WTC11 (cell line): ENCODE measurements around the gene IRF1. TPM values are rescaled to one million over a fixed set of nuclear protein-coding genes. Genes with fewer than 3 reads are reported as not detected.

Source experiments
- ATAC-seq: fragments of 200-7000 bp; cut with Tn5 transposase; 2 replicates; pipeline ENCODE4 v1.10.0; 2021; ENCODE audit warnings: mild to moderate bottlenecking, moderate library complexity
- CTCF ChIA-PET: fragments of 300-600 bp; sonication (Branson Sonifier 250); formaldehyde crosslinking; loops from one replicate; lab custom pipeline; 2021; ENCODE audit warnings: antibody characterized with exemption; lab: Charles Lee
- POLR2A ChIA-PET: fragments of 350-600 bp; sonication (Branson Sonifier 250); formaldehyde crosslinking; loops from one replicate; lab custom pipeline; 2021; ENCODE audit warnings: antibody characterized with exemption; lab: Charles Lee
- DNase-seq: peaks from one replicate; pipeline ENCODE4 v3.0.0; 2021; ENCODE audit warnings: low spot score
- H3K27ac Mint-ChIP-seq: 2 replicates; pipeline ENCODE4 v1.8.0; 2021; ENCODE audit warnings: mixed read lengths
- H3K27me3 Mint-ChIP-seq: 2 replicates; pipeline ENCODE4 v1.8.0; 2021; ENCODE audit warnings: low read depth, mild to moderate bottlenecking, moderate library complexity, mixed read lengths
- H3K36me3 Mint-ChIP-seq: 2 replicates; pipeline ENCODE4 v1.8.0; 2021; ENCODE audit warnings: mixed read lengths
- H3K4me1 Mint-ChIP-seq: 2 replicates; pipeline ENCODE4 v1.8.0; 2022; ENCODE audit warnings: mixed read lengths
- H3K4me3 Mint-ChIP-seq: 2 replicates; pipeline ENCODE4 v1.8.0; 2021; ENCODE audit warnings: mild to moderate bottlenecking, moderate library complexity, mixed read lengths
- H3K9me3 Mint-ChIP-seq: 2 replicates; pipeline ENCODE4 v1.8.0; 2021; ENCODE audit warnings: mixed read lengths
- CREB1 ChIP-seq: sonication (generic); formaldehyde crosslinking; IDR thresholded peaks from 2 replicates; pipeline ENCODE4 v1.8.0; 2023; ENCODE audit warnings: mild to moderate bottlenecking, missing genetic modification reagents
- ESRRA ChIP-seq: sonication (generic); formaldehyde crosslinking; IDR thresholded peaks from 2 replicates; pipeline ENCODE4 v1.8.1; 2022; ENCODE audit warnings: mild to moderate bottlenecking, missing genetic modification reagents, borderline replicate concordance
- GRHL2 ChIP-seq: fragments of 250-450 bp; sonication (Bioruptor Pico); IDR thresholded peaks from 2 replicates; pipeline ENCODE4 v1.8.0; 2022; ENCODE audit warnings: mild to moderate bottlenecking, moderate library complexity; ENCODE audit not compliant: insufficient replicate concordance, severe bottlenecking
- HMGA2 ChIP-seq: fragments of 250-450 bp; sonication (Bioruptor Pico); IDR thresholded peaks from 2 replicates; pipeline ENCODE4 v1.4.0; 2021; ENCODE audit warnings: mild to moderate bottlenecking, moderate library complexity
- JAZF1 ChIP-seq: fragments of 250-450 bp; sonication (Bioruptor Pico); IDR thresholded peaks from 2 replicates; pipeline ENCODE4 v1.9.0; 2021; ENCODE audit warnings: moderate library complexity, mild to moderate bottlenecking, inconsistent platforms
- KAT7 ChIP-seq: sonication (generic); formaldehyde crosslinking; IDR thresholded peaks from 2 replicates; pipeline ENCODE4 v1.8.1; 2023; ENCODE audit warnings: missing genetic modification reagents, mild to moderate bottlenecking, borderline replicate concordance
- NFATC4 ChIP-seq: fragments of 250-450 bp; sonication (Bioruptor Pico); IDR thresholded peaks from 2 replicates; pipeline ENCODE4 v1.9.0; 2021; ENCODE audit warnings: mild to moderate bottlenecking
- NFE2L1 ChIP-seq: sonication (generic); formaldehyde crosslinking; IDR thresholded peaks from 2 replicates; pipeline ENCODE4 v1.8.1; 2023; ENCODE audit warnings: missing genetic modification reagents
- NR1H2 ChIP-seq: sonication (generic); formaldehyde crosslinking; IDR thresholded peaks from 2 replicates; pipeline ENCODE4 v1.9.0; 2021; ENCODE audit warnings: mild to moderate bottlenecking, moderate library complexity, missing genetic modification reagents
- NR2C2 ChIP-seq: sonication (generic); formaldehyde crosslinking; IDR thresholded peaks from 2 replicates; pipeline ENCODE4 v1.8.0; 2022; ENCODE audit warnings: mild to moderate bottlenecking, missing genetic modification reagents
- OVOL2 ChIP-seq: fragments of 250-450 bp; sonication (Bioruptor Pico); IDR thresholded peaks from 2 replicates; pipeline ENCODE4 v1.9.0; 2021; ENCODE audit warnings: mild to moderate bottlenecking, borderline replicate concordance
- TCF7 ChIP-seq: sonication (generic); formaldehyde crosslinking; IDR thresholded peaks from 2 replicates; pipeline ENCODE4 v1.8.0; 2022; ENCODE audit warnings: mild to moderate bottlenecking, low read depth, missing genetic modification reagents, moderate library complexity
- TEAD1 ChIP-seq: sonication (generic); formaldehyde crosslinking; IDR thresholded peaks from 2 replicates; pipeline ENCODE4 v1.8.0; 2022; ENCODE audit warnings: mild to moderate bottlenecking, missing genetic modification reagents
- ZNF138 ChIP-seq: sonication (generic); formaldehyde crosslinking; conservative IDR thresholded peaks from 2 replicates; pipeline ENCODE4 v1.8.1; 2022; ENCODE audit warnings: mild to moderate bottlenecking, moderate library complexity, missing genetic modification reagents
- ZNF263 ChIP-seq: sonication (generic); formaldehyde crosslinking; IDR thresholded peaks from 2 replicates; pipeline ENCODE4 v1.8.1; 2022; ENCODE audit warnings: low read depth, mild to moderate bottlenecking, moderate library complexity, missing genetic modification reagents
- total RNA-seq: library from RNA; stranded (reverse); gene quantifications from 3 replicates; pipeline ENCODE4 v1.2.3, GENCODE V29; 2021
- TF ChIP-seq, protein P1 (sequence below): sonication (generic); formaldehyde crosslinking; IDR thresholded peaks from 2 replicates; pipeline ENCODE4 v1.8.1; 2022; ENCODE audit warnings: low read depth, mild to moderate bottlenecking, moderate library complexity, missing genetic modification reagents, borderline replicate concordance
- TF ChIP-seq, protein P2 (sequence below): fragments of 250-450 bp; sonication (Bioruptor Pico); IDR thresholded peaks from 2 replicates; pipeline ENCODE4 v2.1.2; 2022; ENCODE audit warnings: mild to moderate bottlenecking, moderate library complexity
- TF ChIP-seq, protein P3 (sequence below): sonication (generic); formaldehyde crosslinking; IDR thresholded peaks from 2 replicates; pipeline ENCODE4 v1.8.1; 2022; ENCODE audit warnings: mild to moderate bottlenecking, missing genetic modification reagents, moderate library complexity, borderline replicate concordance
- TF ChIP-seq, protein P4 (sequence below): sonication (generic); formaldehyde crosslinking; IDR thresholded peaks from 2 replicates; pipeline ENCODE4 v1.8.0; 2022; ENCODE audit warnings: missing genetic modification reagents
- TF ChIP-seq, protein P5 (sequence below): sonication (generic); formaldehyde crosslinking; IDR thresholded peaks from 2 replicates; pipeline ENCODE4 v1.8.1; 2023; ENCODE audit warnings: mild to moderate bottlenecking, moderate library complexity, missing genetic modification reagents
- TF ChIP-seq, protein P6 (sequence below): sonication (generic); formaldehyde crosslinking; IDR thresholded peaks from 2 replicates; pipeline ENCODE4 v1.8.0; 2023; ENCODE audit warnings: missing genetic modification reagents

Gene IRF1
- total RNA-seq, 1 experiment from 2014 or later = 8.8 TPM

DNA sequence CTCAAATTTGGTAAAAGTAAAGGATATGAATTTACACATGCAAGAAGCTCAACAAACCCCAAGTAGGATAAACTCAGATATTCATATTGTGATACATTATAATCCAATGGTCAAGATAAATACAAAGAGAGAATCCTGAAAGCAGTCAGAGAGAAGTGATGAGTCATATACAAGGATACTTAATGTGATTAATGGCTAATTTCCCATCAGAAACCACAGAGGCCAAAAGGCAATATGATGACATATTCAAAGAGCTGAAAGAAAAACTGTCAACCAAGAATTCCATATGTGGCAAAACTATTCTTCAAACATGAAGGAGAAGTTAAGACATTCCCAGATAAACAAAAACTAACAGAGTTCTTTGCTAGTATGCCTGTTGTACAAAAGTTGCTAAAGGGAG, 19.5 kb upstream of the IRF1 start:
- CTCF ChIA-PET = interaction anchor here (1.5 kb wide), 1 partner anchor 10 kb away, joined by 4 read pairs; no protein-coding TSS in a partner anchor
- Mint-ChIP-seq H3K27ac (no peak overlapping the region), H3K4me1 (peaks cover 16% of the 10 kb centered on the region), H3K4me3 (no peak overlapping the region), H3K9me3 (peaks cover 28% of the 10 kb centered on the region), H3K27me3 (peaks cover 3% of the 10 kb centered on the region), H3K36me3 (peaks cover 23% of the 10 kb centered on the region)
- POLR2A ChIA-PET = no interaction called here
- DNase-seq (no peak), ATAC-seq (no peak)
- TF ChIP-seq, protein P1, sequence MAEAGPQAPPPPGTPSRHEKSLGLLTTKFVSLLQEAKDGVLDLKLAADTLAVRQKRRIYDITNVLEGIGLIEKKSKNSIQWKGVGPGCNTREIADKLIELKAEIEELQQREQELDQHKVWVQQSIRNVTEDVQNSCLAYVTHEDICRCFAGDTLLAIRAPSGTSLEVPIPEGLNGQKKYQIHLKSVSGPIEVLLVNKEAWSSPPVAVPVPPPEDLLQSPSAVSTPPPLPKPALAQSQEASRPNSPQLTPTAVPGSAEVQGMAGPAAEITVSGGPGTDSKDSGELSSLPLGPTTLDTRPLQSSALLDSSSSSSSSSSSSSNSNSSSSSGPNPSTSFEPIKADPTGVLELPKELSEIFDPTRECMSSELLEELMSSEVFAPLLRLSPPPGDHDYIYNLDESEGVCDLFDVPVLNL (CRISPR knock-in tag) = no peak

DNA sequence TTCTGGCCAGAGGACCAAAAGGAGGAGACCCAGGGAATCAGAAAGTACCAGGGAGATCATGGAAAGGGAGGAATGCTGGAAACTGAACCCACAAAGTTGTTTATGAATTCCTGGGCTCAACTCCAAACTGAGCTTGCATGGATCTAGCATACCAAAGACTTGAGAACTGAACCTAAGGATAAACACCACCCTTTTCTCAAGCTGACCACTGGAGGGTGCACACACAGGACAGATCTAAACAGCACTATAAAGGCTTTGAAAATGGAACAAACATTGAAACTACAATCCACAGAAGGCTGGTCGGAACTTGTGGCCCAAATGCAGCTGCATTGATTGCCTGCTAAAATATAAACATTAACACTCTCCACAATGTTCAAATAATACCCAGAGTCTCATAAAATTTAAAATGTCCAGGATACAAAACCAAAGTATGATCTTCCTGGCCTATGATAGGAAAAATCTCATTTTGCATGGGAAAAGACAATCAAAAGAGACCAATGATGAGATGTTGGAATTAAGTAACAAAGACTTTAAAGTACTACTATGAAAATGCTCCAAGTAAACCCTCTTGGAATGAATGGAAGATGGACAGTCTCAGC, 15.6 kb upstream of the IRF1 start:
- Mint-ChIP-seq H3K36me3 (no peaks in the 10 kb centered on the region; the same call in 1 of the 2 replicates), H3K4me3 (no peak overlapping the region), H3K27me3 (no peaks in the 10 kb centered on the region; the same call in 1 of the 2 replicates), H3K9me3 (peaks cover 6% of the 10 kb centered on the region; the same call in 1 of the 2 replicates), H3K4me1 (peaks cover 8% of the 10 kb centered on the region; the same call in 1 of the 2 replicates), H3K27ac (0 out of 2 replicates have a peak overlapping the region, but pooled peaks have one; percentile 24)
- DNase-seq (no peak), ATAC-seq (peak; percentile 72)
- ChIA-PET POLR2A (interaction anchor here (0.5 to 0.9 kb wide), 3 partner anchors 10 to 72 kb away, joined by 3 to 8 read pairs (median 4); partner anchors contain the start of gene IRF1), CTCF (interaction anchor here (0.6 to 2.8 kb wide), 14 partner anchors 10 to 316 kb away, joined by 3 to 25 read pairs (median 4); partner anchors contain the start of gene P4HA2)
- TF ChIP-seq HMGA2 (CRISPR knock-in tag) (no peak), NR1H2 (CRISPR knock-in tag) (no peak), TCF7 (no peak)

DNA sequence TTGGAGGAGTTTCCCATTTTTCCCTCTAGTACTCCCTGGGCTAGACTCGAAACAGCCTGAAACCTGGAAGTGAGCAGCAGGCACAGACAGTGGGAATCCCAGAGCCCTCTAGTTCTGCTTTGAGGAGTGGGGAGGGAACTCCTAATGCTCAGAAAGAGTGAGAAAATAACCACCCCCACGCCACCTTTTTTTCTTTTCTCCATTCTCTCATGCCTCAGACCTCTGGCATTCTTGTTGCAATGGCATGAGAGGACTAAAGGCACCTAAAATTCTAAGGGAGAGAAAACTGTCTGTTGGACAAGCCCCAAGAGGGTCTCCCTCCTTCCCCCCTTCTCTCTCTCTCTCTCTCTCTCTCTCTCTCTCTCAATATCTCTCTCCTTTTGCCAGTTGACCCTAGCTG, 15.1 kb upstream of the IRF1 start:
- Mint-ChIP-seq H3K27me3 (no peaks in the 10 kb centered on the region; the same call in 1 of the 2 replicates), H3K4me1 (peaks cover 8% of the 10 kb centered on the region; the same call in 1 of the 2 replicates), H3K9me3 (peaks cover 6% of the 10 kb centered on the region; the same call in 1 of the 2 replicates), H3K36me3 (no peaks in the 10 kb centered on the region; the same call in 1 of the 2 replicates), H3K4me3 (no peak overlapping the region), H3K27ac (no peak overlapping the region)
- no peak for ATAC-seq
- ChIA-PET POLR2A (interaction anchor here (0.8 kb wide), 1 partner anchor 9 kb away, joined by 3 read pairs; no protein-coding TSS in a partner anchor), CTCF (interaction anchor here (0.6 to 2.8 kb wide), 14 partner anchors 9 to 316 kb away, joined by 3 to 25 read pairs (median 4); partner anchors contain the start of gene P4HA2)
- DNase-seq = no peak
- TF ChIP-seq KAT7 (no peak), ESRRA (no peak), JAZF1 (CRISPR knock-in tag) (no peak), NFE2L1 (CRISPR knock-in tag) (no peak), NR2C2 (no peak), ZNF138 (CRISPR knock-in tag) (no peak), GRHL2 (CRISPR knock-in tag) (no peak), OVOL2 (no peak), NFATC4 (no peak), ZNF263 (no peak), TEAD1 (CRISPR knock-in tag) (no peak), CREB1 (no peak)
- TF ChIP-seq, protein P2, sequence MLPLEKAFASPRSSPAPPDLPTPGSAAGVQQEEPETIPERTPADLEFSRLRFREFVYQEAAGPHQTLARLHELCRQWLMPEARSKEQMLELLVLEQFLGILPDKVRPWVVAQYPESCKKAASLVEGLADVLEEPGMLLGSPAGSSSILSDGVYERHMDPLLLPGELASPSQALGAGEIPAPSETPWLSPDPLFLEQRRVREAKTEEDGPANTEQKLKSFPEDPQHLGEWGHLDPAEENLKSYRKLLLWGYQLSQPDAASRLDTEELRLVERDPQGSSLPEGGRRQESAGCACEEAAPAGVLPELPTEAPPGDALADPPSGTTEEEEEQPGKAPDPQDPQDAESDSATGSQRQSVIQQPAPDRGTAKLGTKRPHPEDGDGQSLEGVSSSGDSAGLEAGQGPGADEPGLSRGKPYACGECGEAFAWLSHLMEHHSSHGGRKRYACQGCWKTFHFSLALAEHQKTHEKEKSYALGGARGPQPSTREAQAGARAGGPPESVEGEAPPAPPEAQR = no peak
- TF ChIP-seq, protein P3, sequence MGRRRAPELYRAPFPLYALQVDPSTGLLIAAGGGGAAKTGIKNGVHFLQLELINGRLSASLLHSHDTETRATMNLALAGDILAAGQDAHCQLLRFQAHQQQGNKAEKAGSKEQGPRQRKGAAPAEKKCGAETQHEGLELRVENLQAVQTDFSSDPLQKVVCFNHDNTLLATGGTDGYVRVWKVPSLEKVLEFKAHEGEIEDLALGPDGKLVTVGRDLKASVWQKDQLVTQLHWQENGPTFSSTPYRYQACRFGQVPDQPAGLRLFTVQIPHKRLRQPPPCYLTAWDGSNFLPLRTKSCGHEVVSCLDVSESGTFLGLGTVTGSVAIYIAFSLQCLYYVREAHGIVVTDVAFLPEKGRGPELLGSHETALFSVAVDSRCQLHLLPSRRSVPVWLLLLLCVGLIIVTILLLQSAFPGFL (CRISPR knock-in tag) = no peak
- TF ChIP-seq, protein P4, sequence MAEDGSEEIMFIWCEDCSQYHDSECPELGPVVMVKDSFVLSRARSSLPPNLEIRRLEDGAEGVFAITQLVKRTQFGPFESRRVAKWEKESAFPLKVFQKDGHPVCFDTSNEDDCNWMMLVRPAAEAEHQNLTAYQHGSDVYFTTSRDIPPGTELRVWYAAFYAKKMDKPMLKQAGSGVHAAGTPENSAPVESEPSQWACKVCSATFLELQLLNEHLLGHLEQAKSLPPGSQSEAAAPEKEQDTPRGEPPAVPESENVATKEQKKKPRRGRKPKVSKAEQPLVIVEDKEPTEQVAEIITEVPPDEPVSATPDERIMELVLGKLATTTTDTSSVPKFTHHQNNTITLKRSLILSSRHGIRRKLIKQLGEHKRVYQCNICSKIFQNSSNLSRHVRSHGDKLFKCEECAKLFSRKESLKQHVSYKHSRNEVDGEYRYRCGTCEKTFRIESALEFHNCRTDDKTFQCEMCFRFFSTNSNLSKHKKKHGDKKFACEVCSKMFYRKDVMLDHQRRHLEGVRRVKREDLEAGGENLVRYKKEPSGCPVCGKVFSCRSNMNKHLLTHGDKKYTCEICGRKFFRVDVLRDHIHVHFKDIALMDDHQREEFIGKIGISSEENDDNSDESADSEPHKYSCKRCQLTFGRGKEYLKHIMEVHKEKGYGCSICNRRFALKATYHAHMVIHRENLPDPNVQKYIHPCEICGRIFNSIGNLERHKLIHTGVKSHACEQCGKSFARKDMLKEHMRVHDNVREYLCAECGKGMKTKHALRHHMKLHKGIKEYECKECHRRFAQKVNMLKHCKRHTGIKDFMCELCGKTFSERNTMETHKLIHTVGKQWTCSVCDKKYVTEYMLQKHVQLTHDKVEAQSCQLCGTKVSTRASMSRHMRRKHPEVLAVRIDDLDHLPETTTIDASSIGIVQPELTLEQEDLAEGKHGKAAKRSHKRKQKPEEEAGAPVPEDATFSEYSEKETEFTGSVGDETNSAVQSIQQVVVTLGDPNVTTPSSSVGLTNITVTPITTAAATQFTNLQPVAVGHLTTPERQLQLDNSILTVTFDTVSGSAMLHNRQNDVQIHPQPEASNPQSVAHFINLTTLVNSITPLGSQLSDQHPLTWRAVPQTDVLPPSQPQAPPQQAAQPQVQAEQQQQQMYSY = no peak
- TF ChIP-seq, protein P5, sequence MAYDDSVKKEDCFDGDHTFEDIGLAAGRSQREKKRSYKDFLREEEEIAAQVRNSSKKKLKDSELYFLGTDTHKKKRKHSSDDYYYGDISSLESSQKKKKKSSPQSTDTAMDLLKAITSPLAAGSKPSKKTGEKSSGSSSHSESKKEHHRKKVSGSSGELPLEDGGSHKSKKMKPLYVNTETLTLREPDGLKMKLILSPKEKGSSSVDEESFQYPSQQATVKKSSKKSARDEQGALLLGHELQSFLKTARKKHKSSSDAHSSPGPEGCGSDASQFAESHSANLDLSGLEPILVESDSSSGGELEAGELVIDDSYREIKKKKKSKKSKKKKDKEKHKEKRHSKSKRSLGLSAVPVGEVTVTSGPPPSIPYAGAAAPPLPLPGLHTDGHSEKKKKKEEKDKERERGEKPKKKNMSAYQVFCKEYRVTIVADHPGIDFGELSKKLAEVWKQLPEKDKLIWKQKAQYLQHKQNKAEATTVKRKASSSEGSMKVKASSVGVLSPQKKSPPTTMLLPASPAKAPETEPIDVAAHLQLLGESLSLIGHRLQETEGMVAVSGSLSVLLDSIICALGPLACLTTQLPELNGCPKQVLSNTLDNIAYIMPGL = no peak
- TF ChIP-seq, protein P6, sequence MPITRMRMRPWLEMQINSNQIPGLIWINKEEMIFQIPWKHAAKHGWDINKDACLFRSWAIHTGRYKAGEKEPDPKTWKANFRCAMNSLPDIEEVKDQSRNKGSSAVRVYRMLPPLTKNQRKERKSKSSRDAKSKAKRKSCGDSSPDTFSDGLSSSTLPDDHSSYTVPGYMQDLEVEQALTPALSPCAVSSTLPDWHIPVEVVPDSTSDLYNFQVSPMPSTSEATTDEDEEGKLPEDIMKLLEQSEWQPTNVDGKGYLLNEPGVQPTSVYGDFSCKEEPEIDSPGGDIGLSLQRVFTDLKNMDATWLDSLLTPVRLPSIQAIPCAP (CRISPR knock-in tag) = no peak
